Kidney capillary endothelial cell (primary cell): ENCODE data around the gene FAM32A.

ENCODE experiments used
- DNase-seq: peaks from one replicate; pipeline ENCODE4 v3.0.0-alpha.2; 2018; ENCODE audit warnings: low spot score

The FAM32A gene

GRCh38 chr19:16202320-16203255 lies 17.4 kb downstream of the FAM32A start:
- no peak for DNase-seq

DNA sequence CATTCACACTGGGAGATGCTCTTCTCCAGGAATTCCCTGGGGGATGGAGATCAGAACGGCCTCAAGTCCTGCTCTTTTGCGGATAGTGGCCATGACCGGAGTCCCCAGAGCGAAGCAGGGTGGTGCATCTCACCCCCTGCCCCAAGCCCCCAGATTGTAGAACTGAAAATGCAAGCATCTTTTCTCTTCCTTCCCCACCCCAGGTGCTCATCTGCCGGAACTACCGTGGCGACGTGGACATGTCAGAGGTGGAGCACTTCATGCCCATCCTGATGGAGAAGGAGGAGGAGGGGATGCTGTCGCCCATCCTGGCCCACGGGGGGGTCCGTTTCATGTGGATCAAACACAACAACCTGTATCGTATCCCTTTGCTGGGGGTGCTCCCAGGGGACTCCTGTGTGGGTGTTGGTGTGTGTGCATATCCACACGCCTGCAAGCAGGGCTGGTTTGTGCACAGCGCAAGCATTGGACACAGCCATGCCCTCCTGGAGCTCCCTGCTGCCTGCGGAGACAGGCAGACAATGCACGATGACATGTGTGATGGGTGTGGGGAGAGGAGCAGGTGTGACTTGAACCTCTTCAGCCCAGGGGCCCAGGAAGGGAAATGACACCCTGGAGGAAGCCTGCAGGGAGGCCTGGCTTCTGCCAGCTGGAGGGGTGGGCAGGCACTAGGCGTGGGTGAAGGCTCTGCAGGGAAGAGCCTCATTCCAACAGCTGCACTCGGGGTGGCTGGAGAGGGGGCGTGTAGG lies 18.2 kb downstream of the FAM32A start:
- DNase-seq = no peak

DNA sequence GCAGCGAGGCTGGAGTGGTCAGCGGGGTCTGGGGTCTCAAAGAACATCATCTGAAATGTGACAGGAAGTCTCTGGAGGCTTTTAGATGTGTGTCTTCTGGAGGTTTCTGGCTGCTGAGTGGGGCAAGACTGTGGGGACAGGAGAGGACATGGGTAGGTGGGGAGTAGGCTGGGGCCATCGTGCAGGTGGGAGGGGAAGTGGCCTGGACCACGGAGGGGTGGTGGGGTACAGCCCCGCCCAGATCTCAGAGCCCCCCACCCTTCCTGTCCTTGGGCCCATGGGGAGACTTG lies 18.7 kb downstream of the FAM32A start:
- no peak for DNase-seq

GRCh38 chr19:16205205-16206045 lies 20.2 kb downstream of the FAM32A start:
- DNase-seq = no peak

DNA sequence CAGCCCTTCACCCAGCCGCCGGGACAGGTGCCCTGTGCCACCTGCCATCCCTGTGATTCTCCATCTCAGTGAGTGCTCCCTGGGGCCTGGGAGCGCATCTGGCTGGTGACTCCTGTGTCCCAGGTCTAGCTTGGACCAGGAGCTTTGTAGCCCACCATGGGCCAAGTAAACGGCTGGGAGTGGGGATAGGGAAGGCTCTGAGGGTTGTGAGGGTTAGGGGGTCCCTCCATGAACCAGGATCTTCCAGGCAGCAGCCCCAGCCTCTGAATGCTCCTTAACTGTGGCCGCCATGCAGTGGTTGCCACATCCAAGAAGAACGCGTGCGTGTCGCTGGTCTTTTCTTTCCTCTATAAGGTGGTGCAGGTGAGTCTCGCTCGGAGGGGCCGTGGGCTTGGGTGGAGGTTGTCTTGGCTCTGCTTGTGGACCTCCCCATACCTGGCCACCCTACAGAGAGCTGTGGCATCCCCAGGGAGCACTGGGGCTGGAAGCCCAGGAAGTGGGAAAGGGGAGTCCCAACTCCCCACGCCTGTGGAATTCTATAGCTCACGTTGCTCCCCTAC lies 20.9 kb downstream of the FAM32A start:
- DNase-seq = no peak

- DNase-seq = no peak
These were observed 21.4 kb downstream of the FAM32A start for GRCh38 chr19:16206637-16207036.

DNA sequence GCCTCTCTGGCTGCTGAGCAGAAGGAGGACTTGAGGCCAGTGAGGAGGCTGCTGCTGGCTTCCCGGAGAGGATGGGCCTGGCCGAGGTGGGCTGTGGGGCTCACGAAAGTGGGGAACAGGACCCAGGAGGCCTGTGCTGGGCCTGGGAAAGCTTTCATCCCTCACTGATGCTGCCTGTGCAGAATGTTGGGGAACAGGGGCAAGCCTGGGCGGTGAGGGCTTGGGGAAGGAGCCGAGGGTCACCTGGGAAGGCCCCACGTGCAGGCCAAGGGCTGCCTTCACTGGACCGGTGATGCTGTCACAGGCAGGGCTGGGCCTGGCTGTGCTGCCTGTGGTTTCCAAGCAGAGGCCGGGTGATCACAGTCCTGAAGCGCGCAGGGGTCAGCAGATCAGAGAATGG lies 21.9 kb downstream of the FAM32A start:
- no peak for DNase-seq

DNA sequence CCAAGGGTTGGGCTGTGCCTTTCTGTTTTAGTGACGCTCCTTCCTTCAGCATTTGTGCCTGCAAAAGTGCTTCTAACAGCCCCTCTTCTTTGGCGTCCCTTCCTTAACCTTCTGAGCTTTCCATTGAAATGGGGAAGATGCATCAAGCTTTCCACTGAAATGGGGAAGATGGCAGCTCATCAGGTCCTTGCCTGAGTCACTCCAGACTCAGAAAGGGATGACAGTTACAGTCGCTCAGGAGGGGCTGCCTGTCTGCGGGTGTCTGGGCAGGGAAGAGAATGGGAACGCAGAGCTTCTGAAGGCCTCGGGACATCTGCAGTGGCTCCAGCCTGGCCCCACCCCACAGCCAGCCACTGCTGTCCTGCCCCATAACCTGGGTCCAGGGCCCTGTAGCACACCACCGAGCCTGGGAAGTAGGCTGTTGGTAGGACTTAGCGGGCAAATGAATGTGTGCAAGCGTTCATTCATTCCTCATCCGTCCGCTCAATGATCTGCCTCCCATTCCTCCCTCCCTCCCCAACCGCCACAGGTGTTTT lies 22.3 kb downstream of the FAM32A start:
- DNase-seq = no peak

GRCh38 chr19:16208064-16208759 lies 23.0 kb downstream of the FAM32A start:
- no peak for DNase-seq

GRCh38 chr19:16208847-16209665 lies 23.8 kb downstream of the FAM32A start:
- no peak for DNase-seq

DNA sequence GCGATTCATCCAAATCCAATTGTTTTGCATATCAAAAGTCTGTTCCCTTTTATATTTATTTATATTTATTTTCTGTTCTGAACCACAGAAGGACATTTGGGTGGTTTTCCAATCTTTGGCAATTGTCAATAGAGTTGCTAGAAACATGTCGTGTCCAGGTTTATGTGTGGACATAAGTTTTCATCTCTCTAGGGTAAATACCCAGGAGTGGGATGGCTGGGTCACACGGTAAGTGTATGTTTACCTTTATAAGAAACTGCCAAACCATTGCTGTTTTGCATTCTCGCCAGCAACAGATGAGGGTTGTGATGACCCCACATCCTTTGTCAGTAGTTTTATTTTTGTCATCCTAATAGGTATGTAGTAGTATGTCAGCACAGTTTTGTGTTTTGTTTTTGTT lies 25.0 kb downstream of the FAM32A start:
- no peak for DNase-seq

DNA sequence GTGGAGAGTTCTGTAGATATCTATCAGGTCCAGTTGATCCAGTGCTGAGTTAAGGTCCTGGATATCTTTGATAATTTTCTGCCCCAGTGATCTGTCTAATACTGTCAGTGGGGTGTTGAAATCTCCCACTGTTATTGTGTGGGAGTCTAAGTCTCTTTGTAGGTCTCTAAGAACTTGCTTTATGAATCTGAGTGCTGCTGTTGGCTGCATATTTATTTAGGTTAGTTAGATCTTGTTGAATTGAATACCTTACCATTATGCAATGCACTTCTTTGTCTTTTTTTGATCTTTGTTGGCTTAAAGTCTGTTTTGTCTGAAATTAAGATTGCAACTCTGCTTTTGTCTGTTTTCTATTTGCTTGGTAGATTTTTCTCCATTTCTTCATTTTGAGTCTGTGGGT lies 27.9 kb downstream of the FAM32A start:
- no peak for DNase-seq

- DNase-seq = no peak
These were observed 31.8 kb downstream of the FAM32A start for GRCh38 chr19:16216744-16217670.

DNA sequence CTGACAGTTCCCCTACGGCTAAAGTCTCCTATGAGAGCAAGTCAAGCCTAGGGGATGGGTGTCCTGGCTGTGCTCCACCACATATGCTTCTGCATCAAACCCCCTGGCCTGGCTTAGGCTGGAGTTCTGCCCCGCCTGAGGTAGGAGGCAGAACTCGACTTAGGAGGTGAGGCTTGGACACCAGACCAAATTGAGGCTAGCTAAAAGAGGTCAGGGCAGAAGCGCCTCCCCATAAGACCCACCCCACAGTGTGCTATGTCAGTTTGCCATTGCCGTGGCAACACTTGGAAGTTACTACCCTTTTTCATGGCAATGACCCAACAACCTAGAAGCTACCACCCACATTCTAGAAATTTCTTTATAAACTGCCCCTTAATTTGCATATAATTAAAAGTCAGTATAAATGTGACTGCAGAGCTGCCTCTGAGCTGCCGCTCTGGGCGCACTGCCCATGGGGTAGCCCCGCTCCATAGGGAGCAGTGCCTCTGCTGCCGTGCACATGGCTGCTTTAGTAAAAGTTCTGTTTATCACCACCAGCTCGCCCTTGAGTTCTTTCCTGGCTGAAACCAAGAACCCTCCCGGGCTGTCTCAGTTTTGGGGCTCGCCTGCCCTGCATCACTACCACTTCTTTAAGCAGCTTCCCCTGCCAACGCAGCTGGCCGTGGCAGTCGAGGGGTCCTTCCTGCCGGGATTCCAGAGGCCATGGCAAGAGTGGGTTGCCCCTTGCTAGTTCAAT lies 32.7 kb downstream of the FAM32A start:
- DNase-seq = no peak

DNA sequence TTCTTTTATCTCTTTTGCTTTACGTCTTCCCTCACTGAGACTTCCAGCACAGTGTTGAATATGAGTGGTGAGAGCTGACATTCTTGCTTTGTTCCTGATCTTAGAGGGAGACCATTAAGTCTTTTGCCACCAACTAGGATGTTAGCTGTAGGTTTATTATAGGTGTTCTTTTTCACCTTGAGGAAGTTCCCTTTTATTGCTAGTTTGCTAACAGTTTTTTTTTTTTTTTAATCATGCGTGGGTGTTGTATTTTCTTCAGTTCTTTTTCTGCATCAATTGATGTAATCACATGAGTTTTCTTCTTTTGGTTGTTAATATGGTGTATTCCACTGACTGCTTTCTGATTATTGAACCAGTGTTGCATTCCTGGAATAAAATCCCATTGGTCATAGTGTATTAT lies 33.6 kb downstream of the FAM32A start:
- DNase-seq = no peak

- DNase-seq = no peak
These were observed 37.6 kb downstream of the FAM32A start for GRCh38 chr19:16222806-16223205.

- DNase-seq = no peak
These were observed 38.5 kb downstream of the FAM32A start for GRCh38 chr19:16223746-16224145.

- no peak for DNase-seq
These were observed 39.3 kb downstream of the FAM32A start for GRCh38 chr19:16224293-16225045.
